IMR-90 (cell line): ENCODE results near the gene MPPED1. TPM values are rescaled to one million over a fixed set of nuclear protein-coding genes. Genes with fewer than 3 reads are reported as not detected.

ENCODE experiments used
- ATAC-seq: fragments of 200-7000 bp; cut with Tn5 transposase; 2 replicates; pipeline ENCODE4 v1.9.1; 2020; ENCODE audit warnings: low read depth, mild to moderate bottlenecking, moderate library complexity
- BruUV-seq: library from RNA; stranded (reverse); fragments of 400-500 nt; replicated peaks from 2 replicates; lab custom pipeline; 2021; lab: Mats Ljungman, UMichigan
- CTCF ChIA-PET: fragments of 300-600 bp; formaldehyde crosslinking; extraction: SDS; loops from one replicate; lab custom pipeline; 2021; ENCODE audit warnings: antibody characterized with exemption; lab: Yijun Ruan, JAX
- POLR2A ChIA-PET: fragments of 300-600 bp; sonication (Branson Sonifier 250); formaldehyde crosslinking; loops from one replicate; lab custom pipeline; 2022; ENCODE audit warnings: antibody characterized with exemption; ENCODE audit not compliant: unreplicated experiment; lab: Charles Lee
- DNase-seq: peaks from one replicate; pipeline ENCODE4 v3.0.0; 2013
- H2AFZ ChIP-seq: replicated peaks from 2 replicates; pipeline ENCODE3; 2013; ENCODE audit warnings: low read length, mild to moderate bottlenecking; ENCODE audit not compliant: poor library complexity
- H2AK5ac ChIP-seq: 2 replicates; pipeline ENCODE4 v1.6.1; 2013; ENCODE audit warnings: low read depth, low read length, inconsistent platforms
- H2AK9ac ChIP-seq: replicated peaks from 2 replicates; pipeline ENCODE3; 2013; ENCODE audit warnings: mild to moderate bottlenecking, low read depth, low read length, moderate library complexity; ENCODE audit not compliant: poor library complexity
- H2BK120ac ChIP-seq: 2 replicates; pipeline ENCODE4 v1.6.1; 2013; ENCODE audit warnings: low read depth, low read length, inconsistent platforms
- H2BK15ac ChIP-seq: 3 replicates; pipeline ENCODE4 v1.6.1; 2013; ENCODE audit warnings: low read depth, low read length, inconsistent platforms
- H2BK20ac ChIP-seq: 2 replicates; pipeline ENCODE4 v1.6.1; 2013; ENCODE audit warnings: low read depth, mild to moderate bottlenecking, inconsistent platforms, low read length, moderate library complexity
- H2BK5ac ChIP-seq: 2 replicates; pipeline ENCODE4 v1.6.1; 2013; ENCODE audit warnings: mild to moderate bottlenecking, low read depth, low read length, inconsistent platforms; ENCODE audit not compliant: poor library complexity, severe bottlenecking
- H3K14ac ChIP-seq: replicated peaks from 2 replicates; pipeline ENCODE4 v1.6.1; 2013; ENCODE audit warnings: low read depth, low read length, inconsistent platforms
- H3K18ac ChIP-seq: 2 replicates; pipeline ENCODE4 v1.6.1; 2013; ENCODE audit warnings: low read depth, low read length, control low read depth
- H3K23ac ChIP-seq: 2 replicates; pipeline ENCODE4 v1.6.1; 2013; ENCODE audit warnings: low read depth, low read length, inconsistent platforms
- H3K27ac ChIP-seq: 2 replicates; pipeline ENCODE4 v1.5.1; 2013; ENCODE audit warnings: mild to moderate bottlenecking, control low read depth, low read length; ENCODE audit not compliant: insufficient read depth
- H3K27me3 ChIP-seq: 2 replicates; pipeline ENCODE4 v1.6.1; 2013; ENCODE audit warnings: low read length; ENCODE audit not compliant: control insufficient read depth, insufficient read depth
- H3K36me3 ChIP-seq: 2 replicates; pipeline ENCODE4 v1.6.1; 2013; ENCODE audit warnings: low read length, mixed read lengths; ENCODE audit not compliant: control insufficient read depth, insufficient read depth
- H3K4ac ChIP-seq: 2 replicates; pipeline ENCODE4 v1.6.1; 2013; ENCODE audit warnings: low read depth, low read length, inconsistent platforms
- H3K4me1 ChIP-seq: 2 replicates; pipeline ENCODE4 v1.6.1; 2013; ENCODE audit warnings: low read length, mixed read lengths; ENCODE audit not compliant: control insufficient read depth, insufficient read depth
- H3K4me2 ChIP-seq: 2 replicates; pipeline ENCODE4 v1.6.1; 2013; ENCODE audit warnings: low read depth, mild to moderate bottlenecking, control low read depth, low read length, moderate library complexity
- H3K4me3 ChIP-seq: 2 replicates; pipeline ENCODE4 v1.5.1; 2013; ENCODE audit warnings: low read depth, mild to moderate bottlenecking, control low read depth, low read length, moderate library complexity; ENCODE audit not compliant: insufficient read depth
- H3K56ac ChIP-seq: 2 replicates; pipeline ENCODE4 v1.6.1; 2013; ENCODE audit warnings: low read length, inconsistent platforms; ENCODE audit not compliant: insufficient read depth; ENCODE audit errors: extremely low read depth
- H3K79me1 ChIP-seq, 2 experiments: 2 replicates each; pipeline ENCODE4 v1.6.1; 2013; ENCODE audit warnings: low read length in 2 of 2, inconsistent platforms in 1 of 2, low read depth in 1 of 2
- H3K9ac ChIP-seq: 2 replicates; pipeline ENCODE4 v1.6.1; 2013; ENCODE audit warnings: low read depth, low read length, control low read depth
- H3K9me1 ChIP-seq: 2 replicates; pipeline ENCODE4 v1.6.1; 2013; ENCODE audit warnings: low read length, inconsistent platforms; ENCODE audit not compliant: insufficient read depth
- H3K9me3 ChIP-seq: 2 replicates; pipeline ENCODE4 v1.6.1; 2013; ENCODE audit warnings: low read length; ENCODE audit not compliant: control insufficient read depth, insufficient read depth
- H4K20me1 ChIP-seq: 2 replicates; pipeline ENCODE4 v1.6.1; 2013; ENCODE audit warnings: low read length, inconsistent platforms; ENCODE audit not compliant: insufficient read depth
- H4K5ac ChIP-seq: 2 replicates; pipeline ENCODE4 v1.6.1; 2013; ENCODE audit warnings: mild to moderate bottlenecking, low read depth, low read length, control low read depth
- H4K8ac ChIP-seq, 2 experiments: 2 replicates each; pipeline ENCODE4 v1.6.1; 2013; ENCODE audit warnings: low read depth in 2 of 2, low read length in 2 of 2, control low read depth in 1 of 2, inconsistent platforms in 1 of 2
- H4K91ac ChIP-seq: 2 replicates; pipeline ENCODE4 v1.6.1; 2013; ENCODE audit warnings: low read depth, low read length, inconsistent platforms; ENCODE audit not compliant: insufficient read depth
- BHLHE40 ChIP-seq: fragments of 150-350 bp; IDR thresholded peaks from 2 replicates; pipeline ENCODE4 v1.6.1; 2016; ENCODE audit warnings: mild to moderate bottlenecking, low read depth, low read length
- CHD1 ChIP-seq: IDR thresholded peaks from 2 replicates; pipeline ENCODE4 v1.6.1; 2012; ENCODE audit warnings: low read depth, low read length, improper control_type of control experiment
- ELK1 ChIP-seq: fragments of 150-350 bp; IDR thresholded peaks from 2 replicates; pipeline ENCODE4 v1.6.1; 2016; ENCODE audit warnings: low read depth, mild to moderate bottlenecking, low read length, moderate library complexity, borderline replicate concordance
- FOS ChIP-seq: fragments of 150-350 bp; IDR thresholded peaks from 2 replicates; pipeline ENCODE4 v1.6.1; 2016; ENCODE audit warnings: low read depth, low read length
- MAFK ChIP-seq: IDR thresholded peaks from 2 replicates; pipeline ENCODE4 v1.6.1; 2012; ENCODE audit warnings: low read depth, low read length, improper control_type of control experiment
- MAZ ChIP-seq: IDR thresholded peaks from 2 replicates; pipeline ENCODE4 v1.6.1; 2012; ENCODE audit warnings: low read depth, mild to moderate bottlenecking, low read length, improper control_type of control experiment, moderate library complexity, borderline replicate concordance
- MXI1 ChIP-seq: IDR thresholded peaks from 2 replicates; pipeline ENCODE4 v1.6.1; 2012; ENCODE audit warnings: low read depth, mild to moderate bottlenecking, low read length, moderate library complexity, borderline replicate concordance
- NFE2L2 ChIP-seq: fragments of 150-350 bp; IDR thresholded peaks from 2 replicates; pipeline ENCODE4 v1.6.1; 2016; ENCODE audit warnings: low read depth, mild to moderate bottlenecking, low read length
- POLR2A ChIP-seq: IDR thresholded peaks from 2 replicates; pipeline ENCODE4 v1.6.1; 2012; ENCODE audit warnings: mild to moderate bottlenecking, low read depth, low read length
- RAD21 ChIP-seq: IDR thresholded peaks from 2 replicates; pipeline ENCODE4 v1.6.1; 2012; ENCODE audit warnings: low read length, improper control_type of control experiment
- RCOR1 ChIP-seq: IDR thresholded peaks from 2 replicates; pipeline ENCODE4 v1.6.1; 2012; ENCODE audit warnings: mild to moderate bottlenecking, low read length, improper control_type of control experiment; ENCODE audit not compliant: insufficient replicate concordance
- RFX5 ChIP-seq: IDR thresholded peaks from 2 replicates; pipeline ENCODE4 v1.8.0; 2012; ENCODE audit warnings: low read depth, mild to moderate bottlenecking, low read length, moderate library complexity
- SMC3 ChIP-seq: fragments of 150-350 bp; IDR thresholded peaks from 2 replicates; pipeline ENCODE4 v1.6.1; 2016; ENCODE audit warnings: low read depth, mild to moderate bottlenecking, antibody characterized with exemption, low read length, moderate library complexity
- USF2 ChIP-seq: fragments of 150-350 bp; IDR thresholded peaks from 2 replicates; pipeline ENCODE4 v1.6.1; 2017; ENCODE audit warnings: mild to moderate bottlenecking, antibody characterized with exemption, low read length, low read depth
- WGBS, 2 experiments: methylation state at CpG; one replicate each; pipeline versions ENCODE4 v1.1.5 to v1.1.7; 2013; ENCODE audit warnings: missing lambda C conversion rate in 2 of 2; ENCODE audit not compliant: insufficient read length in 1 of 2; ENCODE audit errors: extremely low coverage in 2 of 2; 5-methylcytosine and 5-hydroxymethylcytosine counted together
- dilution Hi-C: fragments of 300-500 bp; cut with HindIII; formaldehyde crosslinking; loops from one replicate; pipeline ENCODE4 v1.14.3; 2018; ENCODE audit warnings: low sequenced_read_pairs; ENCODE audit not compliant: unreplicated experiment
- in situ Hi-C: fragments of 300-500 bp; cut with MboI; formaldehyde crosslinking; loops from 3 replicates; pipeline ENCODE4 v1.14.3; 2019; ENCODE audit warnings: low sequenced_read_pairs, inconsistent platforms, mixed read lengths
- intact Hi-C: fragments of 100-400 bp; cut with micrococcal nuclease; formaldehyde crosslinking; loops from 2 replicates; pipeline ENCODE4 v1.10.0; 2022
- polyA plus RNA-seq, 3 experiments: library from polyadenylated mRNA; depleted of rRNA; stranded (reverse); fragments of >200 nt; gene quantifications; 2 replicates each; pipeline ENCODE4 v1.2.3, GENCODE V29; 2012; ENCODE audit warnings: low replicate concordance in 1 of 3
- total RNA-seq: library from RNA; depleted of rRNA; stranded (reverse); fragments of >200 nt; gene quantifications from 2 replicates; pipeline ENCODE4 v1.2.3, GENCODE V29; 2012

The MPPED1 gene
- total and polyA plus RNA-seq, 2 of the 4 experiments (the other 2 are of a cell fraction), result not detected

GRCh38 chr22:43533656-43534428, 122.0 kb downstream of the MPPED1 start:
- POLR2A ChIA-PET, result no interaction called here
- no peaks in the 10 kb centered on the region for H3K36me3 ChIP-seq
- no peak overlapping the region for H3K4me3 ChIP-seq
- no peak overlapping the region for H4K91ac ChIP-seq
- H2BK5ac ChIP-seq, result no peak overlapping the region
- CTCF ChIA-PET, result interaction anchor here (1.0 kb wide), 1 partner anchor 10 kb away, joined by 3 read pairs; no protein-coding TSS in a partner anchor
- H4K20me1 ChIP-seq, result no peaks in the 10 kb centered on the region
- dilution Hi-C loops, result no loop called here
- TF ChIP-seq BHLHE40, result no peak
- TF ChIP-seq RFX5, result no peak
- TF ChIP-seq RAD21, result no peak
- TF ChIP-seq SMC3, result no peak
- no peak for TF ChIP-seq MAZ
- no peak for TF ChIP-seq POLR2A
- TF ChIP-seq ELK1, result no peak
- no peak for TF ChIP-seq CHD1
- TF ChIP-seq USF2, result no peak
- no peak for TF ChIP-seq NFE2L2
- no peak for TF ChIP-seq MAFK
- no peak for TF ChIP-seq RCOR1
- TF ChIP-seq MXI1, result no peak
- TF ChIP-seq FOS, result no peak
- H3K18ac ChIP-seq, result no peak overlapping the region
- no peak overlapping the region for H3K23ac ChIP-seq
- ATAC-seq (no peak), DNase-seq (no peak)
- H3K27ac ChIP-seq, result no peak overlapping the region
- in situ Hi-C loops, result no loop called here
- no peaks in the 10 kb centered on the region for H3K9me1 ChIP-seq
- H3K79me1 ChIP-seq, result no peaks in the 10 kb centered on the region
- H2AFZ ChIP-seq, result no peak overlapping the region
- no peaks in the 10 kb centered on the region for H3K9me3 ChIP-seq
- BruUV-seq, result no TSS peak
- no peak overlapping the region for H3K56ac ChIP-seq
- no peak overlapping the region for H4K5ac ChIP-seq
- no peak overlapping the region for H3K14ac ChIP-seq
- H3K4ac ChIP-seq, result no peak overlapping the region
- no peak overlapping the region for H2AK9ac ChIP-seq
- no peaks in the 10 kb centered on the region for H3K4me1 ChIP-seq
- WGBS, 2 experiments, result 55% methylated on average over 2 of the region's 10 CpGs; no CpG with 5 or more reads in 1 of the 2 experiments
- H2AK5ac ChIP-seq, result no peak overlapping the region
- H2BK15ac ChIP-seq, result no peak overlapping the region
- H3K9ac ChIP-seq, result no peak overlapping the region
- no peak overlapping the region for H3K4me2 ChIP-seq
- intact Hi-C loops, result no loop called here
- H3K27me3 ChIP-seq, result no peaks in the 10 kb centered on the region
- H4K8ac ChIP-seq, result no peak overlapping the region
- no peak overlapping the region for H2BK120ac ChIP-seq
- H2BK20ac ChIP-seq, result no peak overlapping the region
